ENCODE data around the gene EPHB2.

DNA sequence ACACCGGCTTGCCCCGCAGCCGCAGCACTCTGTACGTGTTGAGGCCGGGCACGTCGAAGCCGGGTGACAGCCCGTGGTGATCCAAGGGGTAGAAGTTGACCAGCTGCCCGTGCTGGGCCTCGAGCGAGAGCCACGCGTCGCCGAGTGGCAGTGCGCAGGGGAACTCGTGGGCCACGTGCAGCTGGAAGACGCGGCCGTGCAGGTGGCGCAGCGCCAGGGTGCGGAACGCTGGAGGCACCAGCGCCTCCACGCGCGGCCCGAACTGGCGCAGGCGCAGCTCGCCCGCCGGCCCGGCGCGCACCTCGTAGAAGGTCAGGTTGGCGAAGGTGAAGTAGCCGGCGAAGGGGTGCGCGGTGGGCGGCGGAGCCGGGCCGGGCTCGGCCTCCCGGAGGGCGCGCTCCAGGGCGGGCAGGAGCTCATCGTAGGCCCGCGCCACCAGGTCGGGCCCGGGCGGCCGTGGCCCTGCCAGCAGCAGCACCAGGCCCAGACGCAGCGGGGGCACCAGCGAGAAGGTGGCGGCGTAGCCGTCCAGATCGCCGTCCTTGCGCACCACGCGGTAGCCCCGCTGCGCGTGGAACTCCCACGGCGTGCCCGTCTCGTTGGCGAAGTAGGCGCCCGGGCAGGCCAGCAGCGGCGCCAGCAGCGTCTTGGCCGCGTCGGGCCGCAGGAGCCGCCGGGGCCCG lies 242.6 kb downstream of the EPHB2 start:
- TF ChIP-seq, protein P1, sequence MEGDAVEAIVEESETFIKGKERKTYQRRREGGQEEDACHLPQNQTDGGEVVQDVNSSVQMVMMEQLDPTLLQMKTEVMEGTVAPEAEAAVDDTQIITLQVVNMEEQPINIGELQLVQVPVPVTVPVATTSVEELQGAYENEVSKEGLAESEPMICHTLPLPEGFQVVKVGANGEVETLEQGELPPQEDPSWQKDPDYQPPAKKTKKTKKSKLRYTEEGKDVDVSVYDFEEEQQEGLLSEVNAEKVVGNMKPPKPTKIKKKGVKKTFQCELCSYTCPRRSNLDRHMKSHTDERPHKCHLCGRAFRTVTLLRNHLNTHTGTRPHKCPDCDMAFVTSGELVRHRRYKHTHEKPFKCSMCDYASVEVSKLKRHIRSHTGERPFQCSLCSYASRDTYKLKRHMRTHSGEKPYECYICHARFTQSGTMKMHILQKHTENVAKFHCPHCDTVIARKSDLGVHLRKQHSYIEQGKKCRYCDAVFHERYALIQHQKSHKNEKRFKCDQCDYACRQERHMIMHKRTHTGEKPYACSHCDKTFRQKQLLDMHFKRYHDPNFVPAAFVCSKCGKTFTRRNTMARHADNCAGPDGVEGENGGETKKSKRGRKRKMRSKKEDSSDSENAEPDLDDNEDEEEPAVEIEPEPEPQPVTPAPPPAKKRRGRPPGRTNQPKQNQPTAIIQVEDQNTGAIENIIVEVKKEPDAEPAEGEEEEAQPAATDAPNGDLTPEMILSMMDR (IDR thresholded peaks at IDR 0.05): no peak
- no peak for TF ChIP-seq POLR2A (IDR thresholded peaks at IDR 0.05)

All from testis (tissue), 2 donors.